NOMO-1 (cell line): Measurements from ENCODE around the gene C2.
"Not testable (repeated sequence)": the region's sequence is repeated elsewhere in the genome, so short reads cannot be mapped to it uniquely, and the experiment has no call there.

ENCODE experiments used
- DNase-seq, 2 experiments: peaks; one replicate each; lab custom pipeline; 2025; ENCODE audit not compliant: unreplicated experiment in 2 of 2; lab: John Stamatoyannopoulos, UW

C2 gene

DNA sequence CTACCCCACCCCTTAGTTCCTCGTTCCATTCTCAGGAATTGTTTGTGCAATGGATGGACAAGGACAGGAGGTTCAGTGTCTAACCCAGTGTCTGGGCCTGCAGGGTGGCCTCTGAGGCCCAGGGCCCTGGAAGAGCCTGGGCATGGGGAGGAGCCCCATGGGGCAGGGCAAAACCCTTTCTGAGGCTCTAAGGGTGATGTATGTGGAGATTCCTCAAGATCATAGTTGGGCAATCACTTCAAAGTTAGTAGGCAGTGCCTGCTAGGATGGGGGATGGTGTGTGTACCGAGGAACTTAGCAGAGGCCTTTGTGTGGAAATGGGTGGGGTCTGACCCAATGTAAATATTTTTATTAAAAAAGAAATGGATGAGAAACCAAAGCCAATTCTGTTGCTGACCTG, 6.7 kb upstream of the C2 start:
- DNase-seq = peak; percentile 45 to 65

DNA sequence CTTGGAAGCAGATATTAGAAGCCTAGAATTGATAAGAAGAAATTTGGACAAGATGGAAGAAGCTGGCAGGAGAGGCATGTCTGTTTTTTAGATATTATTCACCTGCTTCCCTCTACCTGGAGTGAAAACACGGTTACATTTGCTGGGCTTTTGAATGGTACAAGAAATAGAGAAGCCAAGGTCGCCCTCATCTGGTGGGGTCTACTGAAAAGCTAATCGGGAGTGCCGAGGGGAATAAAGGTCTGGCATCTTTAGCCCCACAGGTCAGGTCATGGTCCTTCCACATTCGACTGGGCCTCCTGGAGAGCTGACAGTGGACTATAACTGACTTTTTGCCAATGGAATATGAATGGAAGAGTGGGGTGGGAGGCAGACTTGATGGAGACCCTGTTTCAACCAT, 4.6 kb upstream of the C2 start:
- DNase-seq = no peak

DNA sequence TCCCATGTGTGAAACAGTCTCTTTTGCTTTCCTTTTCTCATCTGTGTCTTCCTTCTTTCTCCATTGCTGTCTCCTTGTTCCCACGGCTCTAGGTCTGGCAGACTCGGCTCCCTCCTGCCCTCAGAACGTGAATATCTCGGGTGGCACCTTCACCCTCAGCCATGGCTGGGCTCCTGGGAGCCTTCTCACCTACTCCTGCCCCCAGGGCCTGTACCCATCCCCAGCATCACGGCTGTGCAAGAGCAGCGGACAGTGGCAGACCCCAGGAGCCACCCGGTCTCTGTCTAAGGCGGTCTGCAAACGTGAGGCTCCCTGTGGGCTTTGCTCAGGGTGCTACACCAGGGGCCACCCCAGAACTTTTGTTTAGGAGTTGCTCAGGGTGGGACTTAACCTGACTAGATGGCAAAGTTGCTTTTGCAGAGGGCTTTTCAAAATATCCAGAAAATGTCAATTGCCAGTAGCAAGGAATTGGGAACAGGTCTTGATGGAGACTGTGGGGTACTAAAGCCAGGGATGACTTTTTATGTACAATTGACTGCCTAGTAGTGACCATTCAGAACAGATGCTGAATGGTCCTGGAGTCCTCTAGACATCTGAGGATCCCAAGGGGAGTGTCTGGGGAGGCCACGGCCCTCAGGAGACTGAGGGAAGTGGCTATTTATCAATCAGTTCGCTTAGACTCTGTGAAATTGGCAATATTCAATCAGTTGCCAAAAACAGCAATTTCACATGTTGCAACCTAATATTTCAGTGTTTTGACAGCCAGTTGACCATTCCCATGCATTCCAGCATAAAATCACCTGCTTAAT, 550 bp downstream of the C2 start:
- DNase-seq = no peak

DNA sequence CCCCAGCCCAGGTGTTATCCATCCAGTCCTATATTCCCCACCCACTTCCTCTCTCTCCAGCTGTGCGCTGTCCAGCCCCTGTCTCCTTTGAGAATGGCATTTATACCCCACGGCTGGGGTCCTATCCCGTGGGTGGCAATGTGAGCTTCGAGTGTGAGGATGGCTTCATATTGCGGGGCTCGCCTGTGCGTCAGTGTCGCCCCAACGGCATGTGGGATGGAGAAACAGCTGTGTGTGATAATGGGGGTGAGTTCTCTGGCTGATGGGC, 1.1 kb downstream of the C2 start:
- DNase-seq = no peak

DNA sequence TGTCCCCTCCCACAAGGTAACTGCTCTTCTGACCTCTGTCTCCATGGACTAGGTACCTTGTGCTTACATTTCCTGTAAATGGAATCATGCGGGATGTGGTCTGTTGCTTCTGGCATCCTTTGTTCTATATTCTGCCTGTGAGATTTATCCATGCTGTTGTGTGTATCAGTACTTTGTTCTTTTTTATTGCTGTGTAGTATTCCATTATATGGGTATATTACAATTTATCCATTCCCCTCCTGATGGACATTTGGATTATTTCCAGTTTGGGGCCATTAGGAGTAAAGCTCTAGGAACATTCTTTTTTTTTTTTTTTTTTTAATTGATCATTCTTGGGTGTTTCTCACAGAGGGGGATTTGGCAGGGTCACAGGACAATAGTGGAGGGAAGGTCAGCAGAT, 3.4 kb downstream of the C2 start:
- DNase-seq = no peak

DNA sequence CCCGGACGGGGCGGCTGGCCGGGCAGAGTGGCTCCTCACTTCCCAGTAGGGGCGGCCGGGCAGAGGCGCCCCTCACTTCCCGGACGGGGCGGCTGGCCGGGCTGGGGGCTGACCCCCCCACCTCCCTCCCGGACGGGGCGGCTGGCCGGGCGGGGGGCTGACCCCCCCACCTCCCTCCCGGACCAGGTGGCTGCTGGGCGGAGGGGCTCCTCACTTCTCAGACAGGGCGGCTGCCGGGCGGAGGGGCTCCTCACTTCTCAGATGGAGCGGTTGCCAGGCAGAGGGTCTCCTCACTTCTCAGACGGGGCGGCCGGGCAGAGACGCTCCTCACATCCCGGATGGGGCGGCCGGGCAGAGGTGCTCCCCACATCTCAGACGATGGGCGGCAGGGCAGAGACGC, 4.6 kb downstream of the C2 start:
- not testable (repeated sequence) for DNase-seq

DNA sequence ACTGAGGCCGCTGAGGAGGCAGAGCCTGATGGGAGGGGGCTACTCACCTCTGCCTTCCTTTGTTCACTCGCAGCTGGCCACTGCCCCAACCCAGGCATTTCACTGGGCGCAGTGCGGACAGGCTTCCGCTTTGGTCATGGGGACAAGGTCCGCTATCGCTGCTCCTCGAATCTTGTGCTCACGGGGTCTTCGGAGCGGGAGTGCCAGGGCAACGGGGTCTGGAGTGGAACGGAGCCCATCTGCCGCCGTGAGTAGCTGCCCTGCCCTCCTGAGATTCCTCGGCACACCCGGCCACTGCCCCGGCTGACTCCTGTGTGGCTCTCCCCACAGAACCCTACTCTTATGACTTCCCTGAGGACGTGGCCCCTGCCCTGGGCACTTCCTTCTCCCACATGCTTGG, 6.0 kb downstream of the C2 start:
- DNase-seq = no peak

DNA sequence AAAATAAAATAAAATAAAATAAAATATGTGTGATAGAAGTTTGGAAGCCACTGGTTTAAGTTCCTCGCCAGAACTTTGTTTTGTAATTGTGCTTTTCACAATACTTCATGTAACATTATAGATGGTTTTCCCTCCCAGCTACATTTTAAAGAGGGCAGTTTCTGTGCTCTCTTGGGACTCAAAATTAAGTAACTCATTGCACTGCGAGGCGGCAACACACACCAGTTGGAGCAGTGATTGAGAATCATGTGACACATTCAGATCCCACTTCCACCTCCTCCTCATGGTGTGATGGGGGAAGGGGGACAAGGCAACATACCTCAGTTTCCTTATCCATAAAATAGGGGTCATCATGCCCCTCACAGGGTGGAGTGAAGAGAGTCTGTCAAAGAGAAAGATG, 7.5 kb downstream of the C2 start:
- no peak for DNase-seq

DNA sequence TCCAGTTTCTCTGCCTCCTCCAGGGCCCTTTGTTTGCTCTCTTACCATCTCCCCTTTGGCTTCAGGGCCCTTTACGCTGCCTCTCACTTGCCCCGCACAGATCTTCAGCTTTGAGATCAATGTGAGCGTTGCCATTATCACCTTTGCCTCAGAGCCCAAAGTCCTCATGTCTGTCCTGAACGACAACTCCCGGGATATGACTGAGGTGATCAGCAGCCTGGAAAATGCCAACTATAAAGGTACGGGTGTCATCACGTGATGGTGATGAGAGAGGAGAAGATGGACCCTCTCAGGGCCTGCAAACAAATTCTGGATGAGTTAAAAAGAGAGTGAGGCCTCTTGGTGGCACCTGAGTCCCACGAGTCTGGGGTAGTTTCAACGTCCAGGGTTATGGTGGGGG, 8.3 kb downstream of the C2 start:
- DNase-seq = no peak

DNA sequence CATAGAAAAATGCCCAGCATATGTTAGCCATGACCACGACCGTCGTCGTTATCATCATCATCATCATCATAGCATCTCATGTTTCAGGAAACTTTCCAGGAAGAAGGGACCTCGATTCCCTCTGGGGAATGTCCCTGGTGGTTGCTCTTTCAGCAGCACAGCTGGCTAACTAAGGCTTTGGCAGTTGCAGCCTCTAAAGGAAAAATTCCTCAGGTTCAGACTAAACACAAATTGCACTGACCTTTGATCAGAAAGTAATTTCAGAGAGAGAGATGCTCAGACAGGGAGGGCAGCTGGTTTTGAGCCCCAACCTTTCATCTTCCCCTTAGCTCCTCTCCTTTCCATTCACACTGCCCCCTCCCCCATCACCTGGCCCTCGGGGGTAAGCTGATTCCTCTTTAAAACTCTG, 12.7 kb downstream of the C2 start:
- DNase-seq = no peak

DNA sequence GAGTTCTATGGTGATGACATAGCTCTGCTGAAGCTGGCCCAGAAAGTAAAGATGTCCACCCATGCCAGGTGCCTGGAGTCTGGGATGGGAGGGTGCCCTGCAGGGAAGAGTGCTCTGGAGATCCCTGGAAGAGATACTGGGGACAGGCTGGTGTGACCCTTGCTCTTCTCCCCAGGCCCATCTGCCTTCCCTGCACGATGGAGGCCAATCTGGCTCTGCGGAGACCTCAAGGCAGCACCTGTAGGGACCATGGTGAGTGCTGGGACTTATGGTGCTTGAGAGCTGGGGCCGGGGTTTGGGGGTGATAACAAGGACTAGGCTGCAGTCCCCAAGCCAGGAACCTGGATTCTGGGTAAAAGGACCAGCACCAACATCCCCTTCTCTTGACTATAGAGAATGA, 16.2 kb downstream of the C2 start:
- DNase-seq = no peak

DNA sequence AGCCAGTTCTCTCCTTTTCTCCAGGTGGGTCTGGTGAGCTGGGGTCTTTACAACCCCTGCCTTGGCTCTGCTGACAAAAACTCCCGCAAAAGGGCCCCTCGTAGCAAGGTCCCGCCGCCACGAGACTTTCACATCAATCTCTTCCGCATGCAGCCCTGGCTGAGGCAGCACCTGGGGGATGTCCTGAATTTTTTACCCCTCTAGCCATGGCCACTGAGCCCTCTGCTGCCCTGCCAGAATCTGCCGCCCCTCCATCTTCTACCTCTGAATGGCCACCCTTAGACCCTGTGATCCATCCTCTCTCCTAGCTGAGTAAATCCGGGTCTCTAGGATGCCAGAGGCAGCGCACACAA, 17.6 kb downstream of the C2 start:
- DNase-seq = no peak

DNA sequence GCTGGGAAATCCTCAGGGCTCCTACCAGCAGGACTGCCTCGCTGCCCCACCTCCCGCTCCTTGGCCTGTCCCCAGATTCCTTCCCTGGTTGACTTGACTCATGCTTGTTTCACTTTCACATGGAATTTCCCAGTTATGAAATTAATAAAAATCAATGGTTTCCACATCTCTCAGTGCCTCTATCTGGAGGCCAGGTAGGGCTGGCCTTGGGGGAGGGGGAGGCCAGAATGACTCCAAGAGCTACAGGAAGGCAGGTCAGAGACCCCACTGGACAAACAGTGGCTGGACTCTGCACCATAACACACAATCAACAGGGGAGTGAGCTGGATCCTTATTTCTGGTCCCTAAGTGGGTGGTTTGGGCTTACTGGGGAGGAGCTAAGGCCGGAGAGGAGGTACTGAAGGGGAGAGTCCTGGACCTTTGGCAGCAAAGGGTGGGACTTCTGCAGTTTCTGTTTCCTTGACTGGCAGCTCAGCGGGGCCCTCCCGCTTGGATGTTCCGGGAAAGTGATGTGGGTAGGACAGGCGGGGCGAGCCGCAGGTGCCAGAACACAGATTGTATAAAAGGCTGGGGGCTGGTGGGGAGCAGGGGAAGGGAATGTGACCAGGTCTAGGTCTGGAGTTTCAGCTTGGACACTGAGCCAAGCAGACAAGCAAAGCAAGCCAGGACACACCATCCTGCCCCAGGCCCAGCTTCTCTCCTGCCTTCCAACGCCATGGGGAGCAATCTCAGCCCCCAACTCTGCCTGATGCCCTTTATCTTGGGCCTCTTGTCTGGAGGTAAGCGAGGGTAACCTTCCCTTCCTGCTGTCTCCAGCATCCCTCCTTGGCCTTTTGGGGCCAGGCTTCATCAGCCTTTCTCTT, 18.2 kb downstream of the C2 start, which contains the start of gene CFB:
TSS of gene CFB (plus strand) at position 589 of the 863 bp plus-strand sequence. CDS start at position 716, 127 bp downstream.
- DNase-seq = no peak

DNA sequence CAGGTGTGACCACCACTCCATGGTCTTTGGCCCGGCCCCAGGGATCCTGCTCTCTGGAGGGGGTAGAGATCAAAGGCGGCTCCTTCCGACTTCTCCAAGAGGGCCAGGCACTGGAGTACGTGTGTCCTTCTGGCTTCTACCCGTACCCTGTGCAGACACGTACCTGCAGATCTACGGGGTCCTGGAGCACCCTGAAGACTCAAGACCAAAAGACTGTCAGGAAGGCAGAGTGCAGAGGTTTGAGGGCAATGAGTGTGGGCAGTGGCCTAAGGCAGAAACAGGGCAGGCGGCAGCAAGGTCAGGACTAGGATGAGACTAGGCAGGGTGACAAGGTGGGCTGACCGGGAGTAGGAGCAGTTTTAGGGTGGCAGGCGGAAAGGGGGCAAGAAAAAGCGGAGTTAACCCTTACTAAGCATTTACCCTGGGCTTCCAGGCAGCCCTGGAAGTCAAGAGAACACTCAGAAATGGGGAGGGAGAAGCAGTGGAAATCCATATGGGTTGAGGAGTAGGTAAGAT, 18.9 kb downstream of the C2 start:
- no peak for DNase-seq

DNA sequence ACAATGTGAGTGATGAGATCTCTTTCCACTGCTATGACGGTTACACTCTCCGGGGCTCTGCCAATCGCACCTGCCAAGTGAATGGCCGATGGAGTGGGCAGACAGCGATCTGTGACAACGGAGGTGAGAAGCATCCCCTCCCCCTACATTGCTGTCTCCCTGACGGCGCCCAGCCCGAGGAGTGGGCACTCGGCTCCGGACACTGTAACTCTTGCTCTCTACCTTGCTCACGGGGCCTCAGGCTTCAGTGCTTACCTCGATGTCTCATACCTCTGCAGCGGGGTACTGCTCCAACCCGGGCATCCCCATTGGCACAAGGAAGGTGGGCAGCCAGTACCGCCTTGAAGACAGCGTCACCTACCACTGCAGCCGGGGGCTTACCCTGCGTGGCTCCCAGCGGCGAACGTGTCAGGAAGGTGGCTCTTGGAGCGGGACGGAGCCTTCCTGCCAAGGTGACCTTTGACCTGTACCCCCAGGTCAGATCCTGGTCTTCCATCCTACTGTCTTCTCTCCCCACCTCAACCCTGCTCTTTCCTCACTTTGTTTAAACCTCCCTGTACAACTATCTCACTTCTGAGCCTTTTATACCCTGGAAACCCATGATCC, 19.7 kb downstream of the C2 start:
- no peak for DNase-seq

DNA sequence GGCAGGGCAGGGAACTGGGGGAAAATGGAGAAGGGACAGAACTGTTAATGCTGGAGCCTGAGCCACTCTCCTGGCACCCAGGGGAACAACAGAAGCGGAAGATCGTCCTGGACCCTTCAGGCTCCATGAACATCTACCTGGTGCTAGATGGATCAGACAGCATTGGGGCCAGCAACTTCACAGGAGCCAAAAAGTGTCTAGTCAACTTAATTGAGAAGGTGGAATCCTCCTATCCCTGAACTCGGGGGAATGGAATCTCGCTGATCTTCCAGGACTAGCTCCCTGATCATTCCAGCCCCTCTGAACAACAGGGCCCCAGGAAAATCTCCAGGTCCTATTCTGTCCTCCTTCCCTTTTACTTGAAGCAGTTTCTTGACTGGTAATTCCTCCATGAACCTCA, 20.3 kb downstream of the C2 start:
- DNase-seq = no peak

DNA sequence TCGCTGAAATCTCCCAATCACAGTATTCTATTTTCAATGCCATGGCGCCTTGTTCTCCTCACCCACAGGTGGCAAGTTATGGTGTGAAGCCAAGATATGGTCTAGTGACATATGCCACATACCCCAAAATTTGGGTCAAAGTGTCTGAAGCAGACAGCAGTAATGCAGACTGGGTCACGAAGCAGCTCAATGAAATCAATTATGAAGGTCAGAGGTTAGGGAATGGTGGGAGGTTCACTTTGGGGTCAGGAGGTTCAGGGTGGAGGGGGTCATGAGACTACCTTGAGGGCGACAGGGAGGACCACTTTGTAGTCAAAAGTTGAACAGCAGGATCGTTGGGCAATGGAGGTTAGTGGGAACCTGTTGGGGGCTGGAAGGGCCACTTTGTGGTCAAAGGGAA, 20.8 kb downstream of the C2 start:
- DNase-seq = no peak

DNA sequence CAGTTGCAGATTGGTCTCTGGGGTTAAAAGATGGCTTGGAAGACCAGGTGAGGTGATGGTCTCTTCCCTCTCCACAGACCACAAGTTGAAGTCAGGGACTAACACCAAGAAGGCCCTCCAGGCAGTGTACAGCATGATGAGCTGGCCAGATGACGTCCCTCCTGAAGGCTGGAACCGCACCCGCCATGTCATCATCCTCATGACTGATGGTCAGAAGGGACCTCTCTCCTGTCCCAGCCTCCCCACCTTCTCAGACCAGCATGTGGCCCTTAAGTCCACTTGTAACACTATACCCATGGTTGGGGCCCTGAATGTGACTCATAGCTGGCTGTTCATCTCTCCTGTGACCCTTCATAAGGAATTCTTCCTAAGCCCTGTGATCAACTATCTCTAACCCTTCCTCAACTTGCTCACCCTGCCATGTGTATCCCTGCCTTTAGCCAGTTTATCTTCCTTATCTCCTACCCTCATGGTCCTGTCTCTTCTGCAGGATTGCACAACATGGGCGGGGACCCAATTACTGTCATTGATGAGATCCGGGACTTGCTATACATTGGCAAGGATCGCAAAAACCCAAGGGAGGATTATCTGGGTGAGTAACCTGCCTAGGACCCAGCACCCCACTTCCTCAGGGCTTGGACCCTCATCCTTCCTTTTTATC, 21.4 kb downstream of the C2 start:
- DNase-seq = no peak

DNA sequence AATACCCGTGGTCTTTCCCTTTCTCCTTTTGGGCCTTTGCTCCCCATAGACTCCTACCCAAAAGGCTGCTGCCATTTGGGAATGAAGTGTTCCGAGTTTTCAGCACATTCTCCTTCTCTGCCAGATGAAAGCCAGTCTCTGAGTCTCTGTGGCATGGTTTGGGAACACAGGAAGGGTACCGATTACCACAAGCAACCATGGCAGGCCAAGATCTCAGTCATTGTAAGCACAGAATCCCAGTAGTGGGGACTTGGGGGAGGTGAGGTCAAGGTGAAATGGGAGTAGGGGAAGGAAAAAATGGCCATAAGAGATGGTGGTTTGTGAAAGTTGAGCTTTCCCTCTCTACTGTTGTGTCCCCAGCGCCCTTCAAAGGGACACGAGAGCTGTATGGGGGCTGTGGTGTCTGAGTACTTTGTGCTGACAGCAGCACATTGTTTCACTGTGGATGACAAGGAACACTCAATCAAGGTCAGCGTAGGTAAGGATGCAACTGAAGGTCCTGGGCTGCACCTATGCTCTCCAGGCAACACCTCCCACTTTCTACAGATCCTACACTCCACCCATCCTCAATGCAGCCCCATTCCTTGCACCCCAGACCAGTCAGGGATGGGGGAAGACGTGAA, 22.5 kb downstream of the C2 start:
- no peak for DNase-seq

DNA sequence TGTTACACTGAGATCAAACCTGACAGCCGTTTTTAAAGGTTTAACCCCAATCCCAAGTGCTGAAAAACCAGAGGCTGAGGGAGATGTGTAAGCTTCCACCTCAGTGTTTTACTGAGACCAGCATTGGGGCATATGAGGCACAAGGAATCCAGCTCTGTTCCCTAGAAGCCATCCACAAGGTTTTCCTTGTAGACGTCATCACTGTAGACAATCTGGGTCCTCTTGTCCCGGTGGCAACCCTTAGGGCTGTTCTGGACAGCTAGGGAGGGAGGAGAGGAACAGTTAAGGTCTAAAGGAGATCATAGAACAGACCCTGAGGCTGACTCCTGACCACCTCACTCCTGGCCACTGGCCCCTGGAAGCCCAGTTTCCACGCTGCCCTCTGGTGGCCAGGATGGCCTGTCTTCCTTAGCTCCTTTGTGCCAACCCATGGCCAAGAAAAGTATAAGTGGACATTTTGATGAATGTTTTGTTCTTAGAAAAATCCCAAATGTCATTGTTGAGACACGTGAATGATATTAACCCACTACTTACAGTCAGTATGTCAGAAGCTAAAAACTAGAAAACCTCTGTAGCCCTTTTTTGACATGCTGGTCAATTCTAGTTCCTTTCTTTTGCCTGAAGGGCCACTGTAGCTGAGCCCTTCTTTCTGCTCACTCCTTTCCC, 24.8 kb downstream of the C2 start:
- DNase-seq = peak in 1 of 2 experiments; percentile 29
